Liver (tissue), 9 donors: Measurements from ENCODE around the gene UNC13D. TPM values are rescaled to one million over a fixed set of nuclear protein-coding genes. Genes with fewer than 3 reads are reported as not detected.

ENCODE experiments used
- DNase-seq: peaks from one replicate; pipeline ENCODE4 v3.0.0-alpha.2; 2017; ENCODE audit warnings: low spot score
- H3K27ac ChIP-seq, 2 donors: one replicate each; pipeline ENCODE4 v1.7.0; 2013; ENCODE audit warnings: inconsistent platforms in 2 of 2, low read length in 2 of 2, control low read depth in 1 of 2, low read depth in 1 of 2, mild to moderate bottlenecking in 1 of 2
- H3K27me3 ChIP-seq, 4 donors: one replicate each; pipeline versions ENCODE4 v1.6.1 to v1.7.0; 2013; ENCODE audit warnings: low read length in 3 of 4, inconsistent platforms in 1 of 4, mild to moderate bottlenecking in 1 of 4, moderate library complexity in 1 of 4; ENCODE audit not compliant: control insufficient read depth in 4 of 4, insufficient read depth in 4 of 4
- H3K36me3 ChIP-seq, 4 donors: one replicate each; pipeline versions ENCODE4 v1.6.1 to v1.7.0; 2013; ENCODE audit warnings: low read length in 3 of 4, mild to moderate bottlenecking in 3 of 4, low read depth in 1 of 4, moderate library complexity in 1 of 4; ENCODE audit not compliant: control insufficient read depth in 4 of 4, insufficient read depth in 3 of 4
- H3K4me1 ChIP-seq, 4 donors: one replicate each; pipeline versions ENCODE4 v1.6.1 to v1.7.0; 2013; ENCODE audit warnings: low read length in 3 of 4, mild to moderate bottlenecking in 3 of 4, moderate library complexity in 1 of 4; ENCODE audit not compliant: control insufficient read depth in 4 of 4, insufficient read depth in 4 of 4
- H3K4me3 ChIP-seq, 3 donors: one replicate each; pipeline versions ENCODE4 v1.6.1 to v1.7.0; 2013; ENCODE audit warnings: low read length in 3 of 3, control low read depth in 1 of 3, low read depth in 1 of 3, mild to moderate bottlenecking in 1 of 3
- H3K9ac ChIP-seq, 2 donors: one replicate each; pipeline ENCODE4 v1.7.0; 2013; ENCODE audit warnings: low read length in 2 of 2, mild to moderate bottlenecking in 2 of 2, moderate library complexity in 2 of 2, control low read depth in 1 of 2, low read depth in 1 of 2
- H3K9me3 ChIP-seq, 4 donors: one replicate each; pipeline versions ENCODE4 v1.6.1 to v1.7.0; 2013; ENCODE audit warnings: low read length in 3 of 4; ENCODE audit not compliant: control insufficient read depth in 4 of 4
- EGR1 ChIP-seq, 2 donors: IDR thresholded peaks; 2 replicates each; pipeline ENCODE4 v1.6.1; 2016 to 2018; ENCODE audit warnings: antibody characterized with exemption in 2 of 2, low read depth in 2 of 2
- FOXA1 ChIP-seq: IDR thresholded peaks from 2 replicates; pipeline ENCODE4 v1.6.1; 2016; ENCODE audit warnings: antibody characterized with exemption
- FOXA2 ChIP-seq: IDR thresholded peaks from 2 replicates; pipeline ENCODE4 v1.6.1; 2016; ENCODE audit warnings: antibody characterized with exemption
- GABPA ChIP-seq, 2 donors: IDR thresholded peaks in 1 of 2; conservative IDR thresholded peaks in 1 of 2; 2 replicates each; pipeline ENCODE4 v1.6.1; 2016; ENCODE audit warnings: antibody characterized with exemption in 2 of 2, mild to moderate bottlenecking in 1 of 2, moderate library complexity in 1 of 2
- HNF4A ChIP-seq, 2 donors: conservative IDR thresholded peaks; 2 replicates each; pipeline ENCODE4 v1.6.1; 2016; ENCODE audit warnings: antibody characterized with exemption in 2 of 2, mild to moderate bottlenecking in 2 of 2
- HNF4G ChIP-seq: IDR thresholded peaks from 2 replicates; pipeline ENCODE4 v1.6.1; 2016; ENCODE audit warnings: antibody characterized with exemption
- JUND ChIP-seq, 2 donors: IDR thresholded peaks; 2 replicates each; pipeline ENCODE4 v1.6.1; 2016; ENCODE audit warnings: antibody characterized with exemption in 2 of 2
- NR2F2 ChIP-seq: IDR thresholded peaks from 2 replicates; pipeline ENCODE4 v1.6.1; 2016; ENCODE audit warnings: antibody characterized with exemption
- RAD21 ChIP-seq, 2 donors: IDR thresholded peaks; 2 replicates each; pipeline ENCODE4 v1.6.1; 2016; ENCODE audit warnings: antibody characterized with exemption in 2 of 2, mild to moderate bottlenecking in 2 of 2
- RXRA ChIP-seq, 2 donors: IDR thresholded peaks; 2 replicates each; pipeline ENCODE4 v1.6.1; 2017 to 2018; ENCODE audit warnings: antibody characterized with exemption in 2 of 2, mild to moderate bottlenecking in 1 of 2
- SP1 ChIP-seq: IDR thresholded peaks from 2 replicates; pipeline ENCODE4 v1.6.1; 2018; ENCODE audit warnings: antibody characterized with exemption, mild to moderate bottlenecking
- TAF1 ChIP-seq: conservative IDR thresholded peaks from 2 replicates; pipeline ENCODE4 v1.6.1; 2016; ENCODE audit warnings: antibody characterized with exemption, mild to moderate bottlenecking
- YY1 ChIP-seq: IDR thresholded peaks from 2 replicates; pipeline ENCODE4 v1.6.1; 2016; ENCODE audit warnings: antibody characterized with exemption, mild to moderate bottlenecking
- WGBS: extraction: QIAGEN DNeasy Blood & Tissue Kit; methylation state at CpG from one replicate; pipeline ENCODE4 v1.1.7; 2013; 5-methylcytosine and 5-hydroxymethylcytosine counted together
- polyA plus RNA-seq, 2 donors: library from polyadenylated mRNA; stranded (reverse) in 1 of 2; unstranded in 1 of 2; fragments of 200-250 nt in 1 of 2; fragments of >200 nt in 1 of 2; fragmentation: Nextera tagmentation in 1 of 2; extraction: Ambion mirVana in 1 of 2; gene quantifications; one replicate each; pipeline versions ENCODE4 v1.2.1 to v1.2.3, GENCODE V29; 2013 to 2015
- total RNA-seq, 2 donors: library from RNA; depleted of rRNA; stranded (reverse); fragments of >200 nt; gene quantifications; one replicate each; pipeline ENCODE4 v1.2.3, GENCODE V29; 2014
- TF ChIP-seq, protein P1 (sequence below): IDR thresholded peaks from 2 replicates; pipeline ENCODE4 v1.6.1; 2016; ENCODE audit warnings: antibody characterized with exemption
- TF ChIP-seq, protein P2 (sequence below): fragments of 150-350 bp; IDR thresholded peaks from 2 replicates; pipeline ENCODE4 v1.5.1; 2017; ENCODE audit warnings: improper control_type of control experiment, low read depth, low read length; ENCODE audit not compliant: missing input control
- TF ChIP-seq, protein P3 (sequence below): IDR thresholded peaks from 2 replicates; pipeline ENCODE4 v1.6.1; 2016; ENCODE audit warnings: antibody characterized with exemption, mild to moderate bottlenecking
- TF ChIP-seq, protein P4 (sequence below): IDR thresholded peaks from 2 replicates; pipeline ENCODE4 v1.6.1; 2016; ENCODE audit warnings: antibody characterized with exemption
- donor health status: healthy.
- donor health status: healthy.
- donor health status: healthy.
- donor health status: healthy.
- donor health status: healthy.

UNC13D gene
- total and polyA plus RNA-seq, 4 donors = 2.1 to 22.9 (median 7.6) TPM

DNA sequence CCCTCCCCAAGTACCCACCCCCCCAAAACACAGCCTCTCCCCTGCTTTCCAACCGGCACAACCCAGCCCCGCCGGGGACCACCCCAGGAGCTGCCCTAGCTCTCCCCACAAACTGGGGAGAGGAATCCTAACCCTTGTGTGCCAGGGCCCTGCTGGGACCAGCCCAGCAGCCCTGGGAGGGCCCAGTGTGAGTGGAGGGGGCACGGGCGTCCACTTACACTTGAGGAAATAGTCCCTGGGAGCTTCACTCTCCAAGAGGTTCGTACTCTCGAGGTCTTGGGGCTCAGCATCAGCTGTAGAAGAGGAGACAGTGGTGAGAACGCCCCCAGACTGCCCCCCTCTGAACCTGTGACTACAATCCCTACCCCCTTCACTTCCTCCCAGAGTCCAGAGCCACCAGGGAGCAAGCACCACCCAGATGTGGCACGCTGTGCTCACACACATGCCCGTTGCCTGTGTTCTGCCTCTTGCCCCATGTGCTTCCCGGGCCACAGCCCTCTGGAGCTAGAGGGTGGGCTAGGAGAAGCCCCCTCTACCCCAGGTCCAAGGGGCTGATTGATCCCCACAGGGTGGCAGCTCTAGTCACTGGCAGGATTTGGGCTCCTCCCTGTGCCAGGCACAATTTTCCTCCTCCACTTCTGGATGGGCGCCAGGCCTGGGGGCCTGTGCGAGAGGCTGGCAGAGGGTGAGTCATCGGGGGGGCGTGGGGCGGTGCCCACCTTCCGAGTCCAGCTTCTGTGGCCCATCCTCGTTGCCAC lies 31.2 kb upstream of the UNC13D start:
- no peaks in the 10 kb centered on the region for H3K9me3 ChIP-seq
- TF ChIP-seq, protein P1, sequence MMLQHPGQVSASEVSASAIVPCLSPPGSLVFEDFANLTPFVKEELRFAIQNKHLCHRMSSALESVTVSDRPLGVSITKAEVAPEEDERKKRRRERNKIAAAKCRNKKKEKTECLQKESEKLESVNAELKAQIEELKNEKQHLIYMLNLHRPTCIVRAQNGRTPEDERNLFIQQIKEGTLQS = no peak
- TF ChIP-seq GABPA (IDR thresholded peaks at IDR 0.05 in 1 of 2, conservative IDR thresholded peaks at IDR 0.05 in 1 of 2) = no peak
- TF ChIP-seq RXRA (IDR thresholded peaks at IDR 0.05) = no peak
- no peak for TF ChIP-seq SP1
- TF ChIP-seq HNF4A (conservative IDR thresholded peaks at IDR 0.05) = no peak
- TF ChIP-seq, protein P2, sequence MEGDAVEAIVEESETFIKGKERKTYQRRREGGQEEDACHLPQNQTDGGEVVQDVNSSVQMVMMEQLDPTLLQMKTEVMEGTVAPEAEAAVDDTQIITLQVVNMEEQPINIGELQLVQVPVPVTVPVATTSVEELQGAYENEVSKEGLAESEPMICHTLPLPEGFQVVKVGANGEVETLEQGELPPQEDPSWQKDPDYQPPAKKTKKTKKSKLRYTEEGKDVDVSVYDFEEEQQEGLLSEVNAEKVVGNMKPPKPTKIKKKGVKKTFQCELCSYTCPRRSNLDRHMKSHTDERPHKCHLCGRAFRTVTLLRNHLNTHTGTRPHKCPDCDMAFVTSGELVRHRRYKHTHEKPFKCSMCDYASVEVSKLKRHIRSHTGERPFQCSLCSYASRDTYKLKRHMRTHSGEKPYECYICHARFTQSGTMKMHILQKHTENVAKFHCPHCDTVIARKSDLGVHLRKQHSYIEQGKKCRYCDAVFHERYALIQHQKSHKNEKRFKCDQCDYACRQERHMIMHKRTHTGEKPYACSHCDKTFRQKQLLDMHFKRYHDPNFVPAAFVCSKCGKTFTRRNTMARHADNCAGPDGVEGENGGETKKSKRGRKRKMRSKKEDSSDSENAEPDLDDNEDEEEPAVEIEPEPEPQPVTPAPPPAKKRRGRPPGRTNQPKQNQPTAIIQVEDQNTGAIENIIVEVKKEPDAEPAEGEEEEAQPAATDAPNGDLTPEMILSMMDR = no peak
- no peak for TF ChIP-seq HNF4G
- no peak for TF ChIP-seq EGR1 (IDR thresholded peaks at IDR 0.05; ENCODE audit: low read depth in 2 of 2)
- TF ChIP-seq, protein P3, sequence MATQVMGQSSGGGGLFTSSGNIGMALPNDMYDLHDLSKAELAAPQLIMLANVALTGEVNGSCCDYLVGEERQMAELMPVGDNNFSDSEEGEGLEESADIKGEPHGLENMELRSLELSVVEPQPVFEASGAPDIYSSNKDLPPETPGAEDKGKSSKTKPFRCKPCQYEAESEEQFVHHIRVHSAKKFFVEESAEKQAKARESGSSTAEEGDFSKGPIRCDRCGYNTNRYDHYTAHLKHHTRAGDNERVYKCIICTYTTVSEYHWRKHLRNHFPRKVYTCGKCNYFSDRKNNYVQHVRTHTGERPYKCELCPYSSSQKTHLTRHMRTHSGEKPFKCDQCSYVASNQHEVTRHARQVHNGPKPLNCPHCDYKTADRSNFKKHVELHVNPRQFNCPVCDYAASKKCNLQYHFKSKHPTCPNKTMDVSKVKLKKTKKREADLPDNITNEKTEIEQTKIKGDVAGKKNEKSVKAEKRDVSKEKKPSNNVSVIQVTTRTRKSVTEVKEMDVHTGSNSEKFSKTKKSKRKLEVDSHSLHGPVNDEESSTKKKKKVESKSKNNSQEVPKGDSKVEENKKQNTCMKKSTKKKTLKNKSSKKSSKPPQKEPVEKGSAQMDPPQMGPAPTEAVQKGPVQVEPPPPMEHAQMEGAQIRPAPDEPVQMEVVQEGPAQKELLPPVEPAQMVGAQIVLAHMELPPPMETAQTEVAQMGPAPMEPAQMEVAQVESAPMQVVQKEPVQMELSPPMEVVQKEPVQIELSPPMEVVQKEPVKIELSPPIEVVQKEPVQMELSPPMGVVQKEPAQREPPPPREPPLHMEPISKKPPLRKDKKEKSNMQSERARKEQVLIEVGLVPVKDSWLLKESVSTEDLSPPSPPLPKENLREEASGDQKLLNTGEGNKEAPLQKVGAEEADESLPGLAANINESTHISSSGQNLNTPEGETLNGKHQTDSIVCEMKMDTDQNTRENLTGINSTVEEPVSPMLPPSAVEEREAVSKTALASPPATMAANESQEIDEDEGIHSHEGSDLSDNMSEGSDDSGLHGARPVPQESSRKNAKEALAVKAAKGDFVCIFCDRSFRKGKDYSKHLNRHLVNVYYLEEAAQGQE = no peak
- TF ChIP-seq FOXA2 = no peak
- no peak for TF ChIP-seq TAF1
- H3K36me3 ChIP-seq = peaks cover 0 to 7% (median 3%) of the 10 kb centered on the region in 4 donors
- no peaks in the 10 kb centered on the region for H3K27me3 ChIP-seq
- peak overlapping the region; percentile 80 to 95 for H3K27ac ChIP-seq
- WGBS = 80% methylated on average over 18 of the region's 18 CpGs
- H3K4me3 ChIP-seq = no peak overlapping the region
- no peak overlapping the region for H3K9ac ChIP-seq
- no peak for DNase-seq
- H3K4me1 ChIP-seq = peaks cover 12 to 39% (median 23%) of the 10 kb centered on the region in 4 donors

DNA sequence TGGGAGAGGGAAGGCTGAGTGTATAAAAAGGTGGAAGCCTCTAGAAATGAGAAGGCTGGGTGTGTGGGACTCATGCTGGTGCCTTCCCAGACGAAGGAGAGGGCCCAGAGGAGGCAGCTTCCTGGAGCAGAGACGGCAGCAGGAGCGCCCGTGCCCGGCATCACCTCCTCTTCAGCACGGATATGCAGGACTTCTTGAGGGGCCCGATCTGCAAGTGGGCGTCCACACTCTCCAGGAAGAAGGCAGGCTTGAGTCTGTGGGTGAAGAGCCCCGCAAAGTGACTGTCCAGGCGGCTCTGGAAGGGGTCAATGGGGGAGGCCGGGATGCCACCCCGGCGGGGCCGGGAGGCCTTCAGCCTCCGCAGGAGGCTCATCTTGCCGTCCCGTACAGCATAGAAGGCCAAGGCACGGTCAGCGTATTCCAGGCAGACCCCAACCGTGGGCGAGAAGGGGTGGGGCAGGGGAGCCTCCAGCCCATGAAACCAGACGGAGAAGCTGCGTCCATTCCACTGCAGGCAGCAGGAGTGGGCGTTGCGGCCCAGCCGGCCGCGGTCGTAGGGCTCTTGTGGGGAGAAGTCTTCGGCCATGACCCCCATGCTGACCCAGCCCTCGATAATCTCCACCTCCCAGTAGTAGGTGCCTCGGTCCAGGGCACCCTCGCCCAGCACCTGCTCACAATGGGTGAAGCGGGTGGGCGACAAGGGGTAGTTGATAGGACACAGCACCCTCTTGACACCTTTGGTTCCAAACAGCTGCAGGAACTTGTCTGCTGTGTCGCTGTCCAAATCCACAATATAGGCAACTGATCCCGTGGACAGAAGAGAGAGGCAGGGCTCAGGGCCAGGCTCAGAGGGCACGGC lies 30.3 kb upstream of the UNC13D start:
- H3K4me1 ChIP-seq = peaks cover 12 to 39% (median 23%) of the 10 kb centered on the region in 4 donors
- H3K9ac ChIP-seq = no peak overlapping the region
- peaks cover 0 to 7% (median 3%) of the 10 kb centered on the region in 4 donors for H3K36me3 ChIP-seq
- H3K27ac ChIP-seq = peak overlapping the region in 1 of 2 donors; percentile 95
- H3K9me3 ChIP-seq = no peaks in the 10 kb centered on the region
- no peak for DNase-seq
- H3K27me3 ChIP-seq = no peaks in the 10 kb centered on the region
- H3K4me3 ChIP-seq = no peak overlapping the region
- WGBS = 94% methylated on average over 38 of the region's 38 CpGs
- TF ChIP-seq FOXA2 (no peak), GABPA (IDR thresholded peaks at IDR 0.05 in 1 of 2, conservative IDR thresholded peaks at IDR 0.05 in 1 of 2) (no peak), NR2F2 (no peak), SP1 (no peak), RAD21 (IDR thresholded peaks at IDR 0.05) (no peak), EGR1 (IDR thresholded peaks at IDR 0.05; ENCODE audit: low read depth in 2 of 2) (no peak), HNF4G (no peak), JUND (IDR thresholded peaks at IDR 0.05) (no peak), HNF4A (conservative IDR thresholded peaks at IDR 0.05) (no peak), FOXA1 (no peak), YY1 (no peak)
- TF ChIP-seq, protein P4, sequence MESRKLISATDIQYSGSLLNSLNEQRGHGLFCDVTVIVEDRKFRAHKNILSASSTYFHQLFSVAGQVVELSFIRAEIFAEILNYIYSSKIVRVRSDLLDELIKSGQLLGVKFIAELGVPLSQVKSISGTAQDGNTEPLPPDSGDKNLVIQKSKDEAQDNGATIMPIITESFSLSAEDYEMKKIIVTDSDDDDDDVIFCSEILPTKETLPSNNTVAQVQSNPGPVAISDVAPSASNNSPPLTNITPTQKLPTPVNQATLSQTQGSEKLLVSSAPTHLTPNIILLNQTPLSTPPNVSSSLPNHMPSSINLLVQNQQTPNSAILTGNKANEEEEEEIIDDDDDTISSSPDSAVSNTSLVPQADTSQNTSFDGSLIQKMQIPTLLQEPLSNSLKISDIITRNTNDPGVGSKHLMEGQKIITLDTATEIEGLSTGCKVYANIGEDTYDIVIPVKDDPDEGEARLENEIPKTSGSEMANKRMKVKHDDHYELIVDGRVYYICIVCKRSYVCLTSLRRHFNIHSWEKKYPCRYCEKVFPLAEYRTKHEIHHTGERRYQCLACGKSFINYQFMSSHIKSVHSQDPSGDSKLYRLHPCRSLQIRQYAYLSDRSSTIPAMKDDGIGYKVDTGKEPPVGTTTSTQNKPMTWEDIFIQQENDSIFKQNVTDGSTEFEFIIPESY = no peak
- TF ChIP-seq, protein P3 = no peak
- TF ChIP-seq, protein P1 = no peak
